Fibroblast of lung (primary cell): ENCODE measurements around the gene PLEKHA7.

ENCODE experiments used
- CTCF ChIP-seq, 2 donors: IDR thresholded peaks in 1 of 2; conservative IDR thresholded peaks in 1 of 2; 1 replicate in 1 of 2; 2 replicates in 1 of 2; pipeline ENCODE4 v1.5.1; 2011 to 2012; ENCODE audit warnings: low read length in 2 of 2, control low read depth in 1 of 2, inconsistent platforms in 1 of 2, low read depth in 1 of 2, mild to moderate bottlenecking in 1 of 2
- EZH2 ChIP-seq: IDR thresholded peaks from 2 replicates; pipeline ENCODE4 v1.5.1; 2012; ENCODE audit warnings: low read length, control low read depth, mild to moderate bottlenecking; ENCODE audit errors: missing control alignments

- TF ChIP-seq CTCF (conservative IDR thresholded peaks at IDR 0.05 in 1 of 2, IDR thresholded peaks at IDR 0.05 in 1 of 2; ENCODE audit: low read depth in 1 of 2, low read length in 2 of 2), result peak; percentile 83 to 90
- TF ChIP-seq EZH2, result no peak
Observed at GRCh38 chr11:16820324-16821092, 193.7 kb downstream of the PLEKHA7 start.
